Peyer's patch (tissue), 4 donors: ENCODE data around the gene CGB3. TPM values are rescaled to one million over a fixed set of nuclear protein-coding genes. Genes with fewer than 3 reads are reported as not detected.

Experiments used
- DNase-seq, 3 donors: peaks; one replicate each; pipeline ENCODE4 v3.0.0-alpha.2; 2017 to 2019
- H3K27ac ChIP-seq, 4 donors: fragments of 200-600 bp; sonication (generic); one replicate each; pipeline ENCODE4 v1.5.1; 2016 to 2019
- H3K27me3 ChIP-seq, 2 donors: fragments of 200-600 bp; sonication (generic); one replicate each; pipeline ENCODE4 v1.5.1; 2019
- H3K36me3 ChIP-seq, 3 donors: fragments of 200-600 bp; sonication (generic); one replicate each; pipeline ENCODE4 v1.5.1; 2016 to 2019
- H3K4me1 ChIP-seq, 4 donors: fragments of 200-600 bp; sonication (generic); one replicate each; pipeline ENCODE4 v1.5.1; 2016 to 2019
- H3K4me3 ChIP-seq, 4 donors: fragments of 200-600 bp; sonication (generic); 1 replicate in 3 of 4; 2 replicates in 1 of 4; pipeline ENCODE4 v1.5.1; 2016 to 2019; ENCODE audit warnings: mild to moderate bottlenecking in 1 of 4
- H3K9me3 ChIP-seq, 4 donors: fragments of 200-600 bp; sonication (generic); one replicate each; pipeline ENCODE4 v1.5.1; 2016 to 2019; ENCODE audit warnings: mild to moderate bottlenecking in 1 of 4
- POLR2A ChIP-seq, 2 donors: fragments of 450-650 bp; IDR thresholded peaks; one replicate each; pipeline ENCODE4 v1.5.1; 2017; ENCODE audit warnings: antibody characterized with exemption in 2 of 2, mild to moderate bottlenecking in 2 of 2, moderate library complexity in 2 of 2
- total RNA-seq, 4 donors: library from RNA; depleted of rRNA; stranded (reverse); fragments of >200 nt; gene quantifications; one replicate each; pipeline ENCODE4 v1.1.0, GENCODE V29; 2016
- TF ChIP-seq, protein P1 (sequence below), 6 experiments: fragments of 450-650 bp in 4 of 6; fragments of 200-600 bp in 2 of 6; sonication (generic) in 1 of 6; IDR thresholded peaks; one replicate each; pipeline ENCODE4 v1.5.1; 2017 to 2019; ENCODE audit warnings: antibody characterized with exemption in 6 of 6, mild to moderate bottlenecking in 3 of 6, moderate library complexity in 1 of 6

CGB3 gene
- total RNA-seq, 4 donors from 2014 or later = not detected

GRCh38 chr19:49011194-49011593, 12.9 kb downstream of the CGB3 start:
- no peak for DNase-seq
- Histone ChIP-seq H3K9me3 (no peaks in the 10 kb centered on the region), H3K4me1 (no peaks in the 10 kb centered on the region), H3K27me3 (no peaks in the 10 kb centered on the region), H3K36me3 (peaks cover 0 to 50% (median 0%) of the 10 kb centered on the region in 3 donors), H3K4me3 (no peak overlapping the region), H3K27ac (no peak overlapping the region)
- TF ChIP-seq, protein P1, sequence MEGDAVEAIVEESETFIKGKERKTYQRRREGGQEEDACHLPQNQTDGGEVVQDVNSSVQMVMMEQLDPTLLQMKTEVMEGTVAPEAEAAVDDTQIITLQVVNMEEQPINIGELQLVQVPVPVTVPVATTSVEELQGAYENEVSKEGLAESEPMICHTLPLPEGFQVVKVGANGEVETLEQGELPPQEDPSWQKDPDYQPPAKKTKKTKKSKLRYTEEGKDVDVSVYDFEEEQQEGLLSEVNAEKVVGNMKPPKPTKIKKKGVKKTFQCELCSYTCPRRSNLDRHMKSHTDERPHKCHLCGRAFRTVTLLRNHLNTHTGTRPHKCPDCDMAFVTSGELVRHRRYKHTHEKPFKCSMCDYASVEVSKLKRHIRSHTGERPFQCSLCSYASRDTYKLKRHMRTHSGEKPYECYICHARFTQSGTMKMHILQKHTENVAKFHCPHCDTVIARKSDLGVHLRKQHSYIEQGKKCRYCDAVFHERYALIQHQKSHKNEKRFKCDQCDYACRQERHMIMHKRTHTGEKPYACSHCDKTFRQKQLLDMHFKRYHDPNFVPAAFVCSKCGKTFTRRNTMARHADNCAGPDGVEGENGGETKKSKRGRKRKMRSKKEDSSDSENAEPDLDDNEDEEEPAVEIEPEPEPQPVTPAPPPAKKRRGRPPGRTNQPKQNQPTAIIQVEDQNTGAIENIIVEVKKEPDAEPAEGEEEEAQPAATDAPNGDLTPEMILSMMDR (IDR thresholded peaks at IDR 0.05) = no peak
- no peak for TF ChIP-seq POLR2A (IDR thresholded peaks at IDR 0.05)

DNA sequence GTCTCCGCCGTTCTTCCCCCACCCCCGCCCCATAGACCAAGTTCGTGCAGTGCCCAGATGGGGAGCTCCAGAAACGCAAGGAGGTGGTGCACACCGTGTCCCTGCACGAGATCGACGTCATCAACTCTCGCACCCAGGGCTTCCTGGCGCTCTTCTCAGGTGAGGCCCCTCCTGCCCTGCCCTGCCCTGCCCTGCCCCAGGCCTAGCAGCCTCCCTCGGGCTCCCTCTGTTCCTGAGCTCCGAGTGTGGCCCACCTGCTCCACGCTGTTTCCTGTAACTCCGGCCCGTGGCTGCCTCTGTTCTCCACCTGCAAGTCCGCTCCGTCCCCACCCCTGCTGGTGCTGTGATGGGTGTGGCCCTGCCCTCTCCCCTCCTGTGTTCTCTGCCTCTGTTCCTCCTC, 13.7 kb downstream of the CGB3 start:
- TF ChIP-seq, protein P1 (IDR thresholded peaks at IDR 0.05) = no peak
- no peak for TF ChIP-seq POLR2A (IDR thresholded peaks at IDR 0.05)
- no peak overlapping the region for H3K27ac ChIP-seq
- no peaks in the 10 kb centered on the region for H3K27me3 ChIP-seq
- no peaks in the 10 kb centered on the region for H3K9me3 ChIP-seq
- H3K4me3 ChIP-seq = no peak overlapping the region
- DNase-seq = no peak
- no peaks in the 10 kb centered on the region for H3K4me1 ChIP-seq
- H3K36me3 ChIP-seq = peaks cover 0 to 56% (median 0%) of the 10 kb centered on the region in 3 donors

GRCh38 chr19:49009828-49010227, 14.3 kb downstream of the CGB3 start:
- DNase-seq = no peak
- Histone ChIP-seq H3K4me1 (no peaks in the 10 kb centered on the region), H3K27me3 (no peaks in the 10 kb centered on the region), H3K9me3 (no peaks in the 10 kb centered on the region), H3K36me3 (peaks cover 0 to 60% (median 0%) of the 10 kb centered on the region in 3 donors), H3K4me3 (no peak overlapping the region), H3K27ac (no peak overlapping the region)
- TF ChIP-seq, protein P1 (IDR thresholded peaks at IDR 0.05) = no peak
- no peak for TF ChIP-seq POLR2A (IDR thresholded peaks at IDR 0.05)

- no peak overlapping the region for H3K4me3 ChIP-seq
- TF ChIP-seq, protein P1 (IDR thresholded peaks at IDR 0.05) = no peak
- no peak for TF ChIP-seq POLR2A (IDR thresholded peaks at IDR 0.05)
- no peaks in the 10 kb centered on the region for H3K4me1 ChIP-seq
- H3K27me3 ChIP-seq = no peaks in the 10 kb centered on the region
- no peak for DNase-seq
- H3K36me3 ChIP-seq = peaks cover 0 to 76% (median 0%) of the 10 kb centered on the region in 3 donors
- no peaks in the 10 kb centered on the region for H3K9me3 ChIP-seq
- H3K27ac ChIP-seq = no peak overlapping the region
Observed at GRCh38 chr19:49006905-49007304, 17.2 kb downstream of the CGB3 start.

DNA sequence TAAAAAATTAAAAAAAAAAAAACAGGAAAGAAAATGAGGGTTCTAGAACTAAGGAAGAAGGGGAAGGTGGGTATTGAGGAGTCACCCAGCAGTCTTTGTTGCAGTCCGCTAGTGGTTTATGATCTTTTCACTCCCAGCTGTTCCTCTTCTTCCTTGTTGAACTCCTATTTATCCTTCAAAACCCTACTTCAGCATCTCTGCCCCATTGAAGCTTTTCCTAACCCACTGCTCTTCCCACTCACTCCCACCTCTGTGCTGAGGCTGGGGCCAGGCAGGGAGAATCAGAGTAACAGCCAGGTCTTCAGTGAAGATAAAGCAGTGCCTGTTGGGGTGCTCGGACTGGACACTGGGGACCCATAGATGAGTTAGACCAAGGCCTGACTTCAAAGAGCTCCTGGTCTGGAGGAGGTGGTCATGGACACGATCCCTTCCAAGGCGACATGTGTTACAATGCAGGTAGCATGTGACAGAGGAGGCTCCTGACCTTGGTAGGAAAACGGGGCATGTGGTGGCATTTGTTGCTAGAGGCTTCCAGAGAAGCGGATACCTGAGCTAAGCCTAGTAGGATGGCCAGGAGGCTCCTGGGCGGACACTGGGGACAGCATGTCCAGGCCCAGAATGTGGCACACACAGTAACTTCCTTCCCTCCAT, 19.0 kb downstream of the CGB3 start:
- H3K9me3 ChIP-seq = no peaks in the 10 kb centered on the region
- peaks cover 0 to 58% (median 0%) of the 10 kb centered on the region in 3 donors for H3K36me3 ChIP-seq
- no peak for DNase-seq
- TF ChIP-seq POLR2A (IDR thresholded peaks at IDR 0.05) = no peak
- TF ChIP-seq, protein P1 (IDR thresholded peaks at IDR 0.05) = no peak
- H3K4me1 ChIP-seq = no peaks in the 10 kb centered on the region
- no peak overlapping the region for H3K4me3 ChIP-seq
- no peaks in the 10 kb centered on the region for H3K27me3 ChIP-seq
- no peak overlapping the region for H3K27ac ChIP-seq
